MCF 10A (cell line): Measurements from ENCODE around the gene MBIP. TPM values are rescaled to one million over a fixed set of nuclear protein-coding genes. Genes with fewer than 3 reads are reported as not detected.
A peak's percentile ranks its signal among the peaks of the same experiment; 100 is the strongest.

Source experiments
- BruUV-seq: library from RNA; stranded (reverse); fragments of 400-500 nt; replicated peaks from 2 replicates; lab custom pipeline; 2021; lab: Mats Ljungman, UMichigan
- CTCF ChIA-PET: fragments of 300-600 bp; sonication (Branson Sonifier 250); formaldehyde crosslinking; extraction: SDS; loops from one replicate; lab custom pipeline; 2021; ENCODE audit warnings: antibody characterized with exemption, inconsistent platforms; lab: Yijun Ruan, JAX
- POLR2A ChIA-PET: fragments of 300-600, 350-650 bp; sonication (Branson Sonifier 250); formaldehyde crosslinking; extraction: SDS; loops from one replicate; lab custom pipeline; 2020; ENCODE audit warnings: antibody characterized with exemption, inconsistent platforms; lab: Yijun Ruan, JAX
- DNase-seq: peaks from one replicate; pipeline ENCODE4 v3.0.0-alpha.2; 2018; ENCODE audit not compliant: unreplicated experiment
- H3K27ac Mint-ChIP-seq: one replicate; pipeline ENCODE4 v1.8.0; 2022; ENCODE audit warnings: mild to moderate bottlenecking, low read depth, mixed read lengths; ENCODE audit not compliant: unreplicated experiment
- H3K27me3 Mint-ChIP-seq: one replicate; pipeline ENCODE4 v1.8.0; 2022; ENCODE audit warnings: mixed read lengths; ENCODE audit not compliant: insufficient read depth, unreplicated experiment
- H3K36me3 Mint-ChIP-seq: one replicate; pipeline ENCODE4 v1.8.0; 2022; ENCODE audit warnings: mild to moderate bottlenecking, moderate library complexity, mixed read lengths; ENCODE audit not compliant: insufficient read depth, unreplicated experiment
- H3K4me1 Mint-ChIP-seq: one replicate; pipeline ENCODE4 v1.8.0; 2022; ENCODE audit warnings: mixed read lengths; ENCODE audit not compliant: insufficient read depth, unreplicated experiment
- H3K4me3 Mint-ChIP-seq: one replicate; pipeline ENCODE4 v1.8.0; 2022; ENCODE audit warnings: mild to moderate bottlenecking, moderate library complexity, mixed read lengths; ENCODE audit not compliant: unreplicated experiment
- H3K9me3 Mint-ChIP-seq: one replicate; pipeline ENCODE4 v1.8.0; 2022; ENCODE audit warnings: mixed read lengths; ENCODE audit not compliant: unreplicated experiment
- CTCF ChIP-seq: fragments of 200-600 bp; IDR thresholded peaks from one replicate; pipeline ENCODE4 v1.8.0; 2022; ENCODE audit warnings: antibody characterized with exemption, mild to moderate bottlenecking; ENCODE audit not compliant: unreplicated experiment
- intact Hi-C: fragments of 100-400 bp; cut with micrococcal nuclease; formaldehyde crosslinking; loops from 2 replicates; pipeline ENCODE4 v1.14.1; 2022
- total RNA-seq: library from RNA; stranded (reverse); gene quantifications from 2 replicates; pipeline ENCODE4 v1.2.3, GENCODE V29; 2022

Gene MBIP
- total RNA-seq, 1 experiment from 2014 or later = 20.9 TPM

GRCh38 chr14:36254020-36254624 lies 66.3 kb downstream of the MBIP start:
- peak; percentile 6 for DNase-seq
- CTCF ChIA-PET = interaction anchor here (0.6 to 1.6 kb wide), 8 partner anchors 11 to 195 kb away, joined by 3 to 8 read pairs (median 4); no protein-coding TSS in a partner anchor
- no TSS peak for BruUV-seq
- TF ChIP-seq CTCF = peak; percentile 9
- H3K27ac Mint-ChIP-seq = no peak overlapping the region
- POLR2A ChIA-PET = interaction anchor here (0.7 kb wide), 1 partner anchor 14 kb away, joined by 3 read pairs; no protein-coding TSS in a partner anchor
- no peaks in the 10 kb centered on the region for H3K27me3 Mint-ChIP-seq
- intact Hi-C loops = no loop called here
- H3K4me3 Mint-ChIP-seq = no peak overlapping the region
- no peaks in the 10 kb centered on the region for H3K36me3 Mint-ChIP-seq
- no peaks in the 10 kb centered on the region for H3K9me3 Mint-ChIP-seq
- H3K4me1 Mint-ChIP-seq = peaks cover 10% of the 10 kb centered on the region

Other genes starting within 250 kb of the MBIP start
- not detected in 2 replicates for gene PTCSC3, start 143.9 kb downstream of the MBIP start, total RNA-seq
- gene NKX2-1, start 199.6 kb upstream of the MBIP start, total RNA-seq = not detected in 2 replicates